Astrocyte (in vitro differentiated cells and primary cell): ENCODE results near the gene PRKAR2B. TPM values are rescaled to one million over a fixed set of nuclear protein-coding genes. Genes with fewer than 3 reads are reported as not detected.

Source experiments
- DNase-seq: peaks from one replicate; pipeline ENCODE4 v3.0.0-alpha.2; 2010; ENCODE audit warnings: low read depth
- FAIRE-seq: peaks from 2 replicates; lab custom pipeline; 2011; peaks lifted over from hg19 to GRCh38; lab: Jason Lieb, UNC
- H2AFZ ChIP-seq: 2 replicates; pipeline ENCODE4 v1.6.0; 2012; ENCODE audit warnings: low read depth, low read length, inconsistent platforms
- H3K27ac ChIP-seq: 2 replicates; pipeline ENCODE4 v1.5.1; 2011; ENCODE audit warnings: low read depth, low read length, inconsistent platforms
- H3K27me3 ChIP-seq: 2 replicates; pipeline ENCODE4 v1.6.0; 2011; ENCODE audit warnings: low read length, inconsistent platforms; ENCODE audit not compliant: insufficient read depth
- H3K36me3 ChIP-seq: 2 replicates; pipeline ENCODE4 v1.5.1; 2011; ENCODE audit warnings: low read length, inconsistent platforms; ENCODE audit not compliant: insufficient read depth
- H3K4me1 ChIP-seq: 2 replicates; pipeline ENCODE4 v1.5.1; 2011; ENCODE audit warnings: low read length, inconsistent platforms; ENCODE audit not compliant: insufficient read depth
- H3K4me2 ChIP-seq: 2 replicates; pipeline ENCODE4 v1.6.0; 2012; ENCODE audit warnings: low read length, inconsistent platforms
- H3K4me3 ChIP-seq: 2 replicates; pipeline ENCODE4 v1.5.1; 2011; ENCODE audit warnings: low read depth, mild to moderate bottlenecking, low read length, inconsistent platforms; ENCODE audit not compliant: insufficient read depth
- H3K79me2 ChIP-seq: 2 replicates; pipeline ENCODE4 v1.6.0; 2012; ENCODE audit warnings: mild to moderate bottlenecking, low read length, inconsistent platforms; ENCODE audit not compliant: insufficient read depth
- H3K9ac ChIP-seq: 2 replicates; pipeline ENCODE4 v1.6.0; 2012; ENCODE audit warnings: mild to moderate bottlenecking, low read length, inconsistent platforms
- H3K9me3 ChIP-seq: 2 replicates; pipeline ENCODE4 v1.5.1; 2012; ENCODE audit warnings: low read depth, mild to moderate bottlenecking, low read length, inconsistent platforms; ENCODE audit not compliant: insufficient read depth
- H4K20me1 ChIP-seq: 2 replicates; pipeline ENCODE4 v1.6.0; 2012; ENCODE audit warnings: low read length, inconsistent platforms; ENCODE audit not compliant: insufficient read depth
- H3K27ac Mint-ChIP-seq: one replicate; pipeline ENCODE4 v1.8.0; 2021; ENCODE audit warnings: mild to moderate bottlenecking, mixed read lengths; ENCODE audit not compliant: unreplicated experiment
- H3K27me3 Mint-ChIP-seq: one replicate; pipeline ENCODE4 v1.8.0; 2021; ENCODE audit warnings: low read depth, mixed read lengths; ENCODE audit not compliant: unreplicated experiment
- H3K36me3 Mint-ChIP-seq: one replicate; pipeline ENCODE4 v1.8.0; 2021; ENCODE audit warnings: low read depth, mixed read lengths; ENCODE audit not compliant: unreplicated experiment
- H3K4me1 Mint-ChIP-seq: one replicate; pipeline ENCODE4 v1.8.0; 2021; ENCODE audit warnings: low read depth, mixed read lengths; ENCODE audit not compliant: unreplicated experiment
- H3K4me3 Mint-ChIP-seq: one replicate; pipeline ENCODE4 v1.8.0; 2021; ENCODE audit warnings: mild to moderate bottlenecking, moderate library complexity, mixed read lengths; ENCODE audit not compliant: unreplicated experiment
- H3K9me3 Mint-ChIP-seq: one replicate; pipeline ENCODE4 v1.8.0; 2021; ENCODE audit warnings: mild to moderate bottlenecking, mixed read lengths; ENCODE audit not compliant: unreplicated experiment
- EZH2 ChIP-seq: IDR thresholded peaks from 2 replicates; pipeline ENCODE4 v1.6.1; 2012; ENCODE audit warnings: mild to moderate bottlenecking, low read length, inconsistent platforms; ENCODE audit not compliant: insufficient read depth
- total RNA-seq: library from RNA; stranded (reverse); gene quantifications from 2 replicates; pipeline ENCODE4 v1.2.1, GENCODE V29; 2021
- TF ChIP-seq, protein P1 (sequence below): IDR thresholded peaks from 2 replicates; pipeline ENCODE4 v1.5.1; 2011; ENCODE audit warnings: low read depth, mild to moderate bottlenecking, inconsistent platforms, low read length, moderate library complexity; ENCODE audit not compliant: insufficient read depth

The PRKAR2B gene
- total RNA-seq, 1 donor from 2014 or later, result 7.6 TPM

DNA sequence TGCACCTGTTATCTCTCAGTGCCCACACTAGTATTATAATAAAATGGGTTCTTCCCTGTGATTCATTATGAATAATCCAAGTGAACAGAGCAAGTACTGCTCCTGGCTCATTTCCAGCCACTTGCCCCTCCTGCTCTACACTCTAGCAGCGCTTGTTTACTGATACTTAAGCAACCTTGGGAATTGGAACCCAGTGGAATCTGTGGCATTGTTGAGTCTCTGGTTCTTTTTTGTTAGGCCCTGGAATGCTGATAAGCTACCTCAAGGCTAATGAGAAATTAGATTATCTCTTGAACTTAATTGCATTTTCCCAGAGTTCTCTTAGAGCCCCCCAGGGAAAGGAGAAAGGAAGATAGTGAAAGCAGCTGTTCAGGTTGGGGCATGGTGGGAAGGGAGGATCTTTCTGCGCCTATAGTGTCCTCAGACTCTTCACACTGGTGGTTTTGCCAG lies 34.0 kb downstream of the PRKAR2B start:
- H3K27ac ChIP-seq, result no peak overlapping the region
- no peak overlapping the region for H3K4me2 ChIP-seq
- no peak overlapping the region for H2AFZ ChIP-seq
- H3K27me3 ChIP-seq, result no peaks in the 10 kb centered on the region
- no peaks in the 10 kb centered on the region for H3K79me2 ChIP-seq
- Mint-ChIP-seq H3K27me3 (no peaks in the 10 kb centered on the region), H3K36me3 (no peaks in the 10 kb centered on the region), H3K27ac (no peak overlapping the region), H3K9me3 (peaks cover 2% of the 10 kb centered on the region), H3K4me3 (no peak overlapping the region), H3K4me1 (peaks cover 13% of the 10 kb centered on the region)
- H3K9ac ChIP-seq, result no peak overlapping the region
- no peaks in the 10 kb centered on the region for H3K36me3 ChIP-seq
- no peaks in the 10 kb centered on the region for H3K9me3 ChIP-seq
- DNase-seq (peak; percentile 58), FAIRE-seq (no peak)
- H3K4me1 ChIP-seq, result no peaks in the 10 kb centered on the region
- no peak overlapping the region for H3K4me3 ChIP-seq
- no peaks in the 10 kb centered on the region for H4K20me1 ChIP-seq
- TF ChIP-seq EZH2, result no peak
- TF ChIP-seq, protein P1, sequence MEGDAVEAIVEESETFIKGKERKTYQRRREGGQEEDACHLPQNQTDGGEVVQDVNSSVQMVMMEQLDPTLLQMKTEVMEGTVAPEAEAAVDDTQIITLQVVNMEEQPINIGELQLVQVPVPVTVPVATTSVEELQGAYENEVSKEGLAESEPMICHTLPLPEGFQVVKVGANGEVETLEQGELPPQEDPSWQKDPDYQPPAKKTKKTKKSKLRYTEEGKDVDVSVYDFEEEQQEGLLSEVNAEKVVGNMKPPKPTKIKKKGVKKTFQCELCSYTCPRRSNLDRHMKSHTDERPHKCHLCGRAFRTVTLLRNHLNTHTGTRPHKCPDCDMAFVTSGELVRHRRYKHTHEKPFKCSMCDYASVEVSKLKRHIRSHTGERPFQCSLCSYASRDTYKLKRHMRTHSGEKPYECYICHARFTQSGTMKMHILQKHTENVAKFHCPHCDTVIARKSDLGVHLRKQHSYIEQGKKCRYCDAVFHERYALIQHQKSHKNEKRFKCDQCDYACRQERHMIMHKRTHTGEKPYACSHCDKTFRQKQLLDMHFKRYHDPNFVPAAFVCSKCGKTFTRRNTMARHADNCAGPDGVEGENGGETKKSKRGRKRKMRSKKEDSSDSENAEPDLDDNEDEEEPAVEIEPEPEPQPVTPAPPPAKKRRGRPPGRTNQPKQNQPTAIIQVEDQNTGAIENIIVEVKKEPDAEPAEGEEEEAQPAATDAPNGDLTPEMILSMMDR, result no peak

DNA sequence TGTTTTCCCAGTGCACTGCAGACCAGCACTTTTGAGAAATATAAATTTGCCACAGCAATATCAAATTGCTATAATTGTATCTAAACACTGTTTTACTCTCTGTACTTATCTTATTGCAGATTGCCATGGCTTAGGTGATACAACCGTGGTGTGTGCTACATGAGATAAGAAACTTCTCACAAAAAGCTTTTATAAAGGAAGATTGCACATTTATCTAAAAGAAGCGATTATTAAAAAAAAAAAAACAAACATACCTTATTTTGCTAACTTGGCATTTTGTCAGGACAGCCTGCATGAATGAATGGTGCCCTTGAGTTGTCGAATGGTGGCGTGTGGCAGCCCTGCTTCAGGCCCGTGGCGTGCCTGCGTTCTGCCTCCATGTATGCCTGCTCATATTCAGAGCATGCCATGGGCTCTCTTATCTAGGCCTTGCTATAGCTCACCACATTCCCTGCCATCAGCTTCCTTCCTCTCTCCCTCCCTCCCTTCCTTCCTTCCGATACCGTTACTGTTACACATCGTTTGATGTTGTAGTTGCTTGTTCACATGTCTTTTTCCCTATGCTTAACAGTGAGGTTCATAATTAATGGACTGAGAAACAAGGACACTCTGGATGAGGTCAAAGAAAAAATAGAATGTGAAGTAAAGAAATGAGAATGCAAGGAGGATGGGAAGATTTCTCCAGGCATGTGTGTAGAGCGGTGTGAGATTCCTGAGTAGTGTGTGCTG lies 34.9 kb downstream of the PRKAR2B start:
- Histone ChIP-seq H3K4me3 (no peak overlapping the region), H2AFZ (no peak overlapping the region), H3K9ac (no peak overlapping the region), H3K9me3 (no peaks in the 10 kb centered on the region), H3K27me3 (no peaks in the 10 kb centered on the region), H3K4me2 (no peak overlapping the region), H3K36me3 (no peaks in the 10 kb centered on the region), H3K79me2 (no peaks in the 10 kb centered on the region), H3K27ac (no peak overlapping the region), H4K20me1 (no peaks in the 10 kb centered on the region), H3K4me1 (no peaks in the 10 kb centered on the region)
- Mint-ChIP-seq H3K4me1 (peaks cover 13% of the 10 kb centered on the region), H3K27me3 (no peaks in the 10 kb centered on the region), H3K9me3 (peaks cover 2% of the 10 kb centered on the region), H3K36me3 (no peaks in the 10 kb centered on the region), H3K4me3 (no peak overlapping the region), H3K27ac (no peak overlapping the region)
- FAIRE-seq, result no peak
- no peak for DNase-seq
- TF ChIP-seq EZH2, result no peak
- TF ChIP-seq, protein P1, result no peak

DNA sequence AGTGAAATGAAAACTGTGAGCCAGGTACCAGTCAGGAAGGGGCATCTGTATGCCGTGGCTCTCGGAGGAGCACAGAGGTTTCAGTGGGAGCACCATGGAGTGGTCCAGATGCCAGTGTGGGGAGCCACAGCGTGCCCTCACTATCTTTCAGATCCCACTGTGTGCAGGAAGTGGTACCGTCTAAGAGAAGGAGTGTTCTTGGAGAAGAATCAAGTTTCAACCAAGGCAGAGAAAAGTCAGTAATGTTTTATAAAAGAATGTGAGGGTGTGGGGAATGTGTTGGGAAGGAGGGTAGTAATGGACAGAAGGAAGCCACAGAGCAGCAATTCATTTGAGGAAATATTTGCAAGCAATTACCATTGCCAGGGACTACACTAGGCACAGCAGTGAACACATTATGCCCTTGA lies 35.6 kb downstream of the PRKAR2B start:
- Histone ChIP-seq H2AFZ (no peak overlapping the region), H3K4me3 (no peak overlapping the region), H3K79me2 (no peaks in the 10 kb centered on the region), H3K9me3 (no peaks in the 10 kb centered on the region), H3K27me3 (no peaks in the 10 kb centered on the region), H3K4me2 (no peak overlapping the region), H3K36me3 (no peaks in the 10 kb centered on the region), H3K4me1 (no peaks in the 10 kb centered on the region), H3K27ac (no peak overlapping the region), H3K9ac (no peak overlapping the region), H4K20me1 (no peaks in the 10 kb centered on the region)
- FAIRE-seq (no peak), DNase-seq (peak; percentile 25)
- TF ChIP-seq, protein P1, result no peak
- TF ChIP-seq EZH2, result no peak
- H3K9me3 Mint-ChIP-seq, result peaks cover 2% of the 10 kb centered on the region
- H3K27me3 Mint-ChIP-seq, result no peaks in the 10 kb centered on the region
- H3K27ac Mint-ChIP-seq, result no peak overlapping the region
- H3K4me3 Mint-ChIP-seq, result no peak overlapping the region
- H3K4me1 Mint-ChIP-seq, result peaks cover 13% of the 10 kb centered on the region
- no peaks in the 10 kb centered on the region for H3K36me3 Mint-ChIP-seq
